NOMO-1 (cell line): ENCODE data around the gene GJB1.
"Not testable (repeated sequence)": the region's sequence is repeated elsewhere in the genome, so short reads cannot be mapped to it uniquely, and the experiment has no call there.

Source experiments
- DNase-seq, 2 experiments: peaks; one replicate each; lab custom pipeline; 2025; ENCODE audit not compliant: unreplicated experiment in 2 of 2; lab: John Stamatoyannopoulos, UW

The GJB1 gene

DNA sequence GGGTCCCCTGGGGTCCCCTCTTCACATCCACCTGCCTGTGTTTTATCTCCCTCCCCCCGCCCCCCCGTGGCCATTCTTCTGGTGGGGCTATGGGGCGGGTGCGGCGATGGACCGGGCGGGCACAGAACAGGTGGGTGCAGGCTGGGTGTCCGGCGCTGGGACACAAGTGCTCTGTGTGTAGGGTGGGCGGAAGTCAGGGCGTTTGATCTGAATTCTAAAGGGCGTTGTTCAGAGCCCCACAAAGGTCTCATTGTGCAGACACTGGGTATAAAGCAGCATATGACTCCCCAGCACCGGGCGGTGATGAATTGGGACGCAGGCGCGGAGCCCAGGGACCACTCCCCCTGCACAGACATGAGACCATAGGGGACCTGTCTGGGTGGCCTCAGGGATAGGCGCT is at the start of gene GJB1:
TSS of gene GJB1 (plus strand) at position 296 of the 400 bp plus-strand sequence. CDS start 484 bp downstream, outside the sequence.
- DNase-seq = no peak

DNA sequence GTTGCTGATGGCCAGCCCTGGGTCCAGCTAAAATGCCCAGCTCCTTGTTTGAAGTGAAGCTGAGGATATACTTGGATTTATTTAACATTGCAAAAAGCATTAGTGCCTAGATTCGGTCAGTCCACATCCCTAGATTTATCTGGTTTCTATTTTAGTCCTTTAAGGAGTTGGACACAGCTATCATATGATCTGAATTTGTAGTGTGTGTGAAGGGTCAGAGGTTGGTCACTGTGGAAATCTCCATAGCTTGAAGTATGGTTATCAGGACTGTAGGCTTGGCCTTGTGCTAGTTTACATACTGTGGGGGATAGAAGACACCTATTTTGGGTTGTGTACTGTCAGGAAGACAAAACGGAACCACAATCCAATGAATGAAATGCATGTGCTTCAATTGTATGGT is 49.6 kb upstream of the GJB1 start:
- DNase-seq = no peak

DNA sequence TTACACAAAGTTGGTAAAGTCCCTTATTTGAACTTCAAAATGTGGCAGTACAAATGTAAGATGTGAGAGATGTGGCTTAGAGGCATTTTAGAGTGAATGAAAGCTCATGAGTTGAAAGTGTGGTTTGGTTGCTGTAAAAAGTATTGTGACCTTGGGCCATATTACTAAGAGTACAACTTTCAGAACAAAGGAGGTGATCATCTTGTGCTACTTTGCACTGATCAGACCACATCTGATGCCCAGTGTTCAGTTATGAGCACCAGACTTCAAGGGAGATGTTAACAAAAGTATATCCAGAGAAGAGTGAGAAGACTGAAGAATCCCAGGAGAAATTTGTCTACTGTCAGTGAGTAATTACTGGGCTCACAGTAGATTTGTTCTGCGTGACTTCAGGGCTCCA is 48.2 kb upstream of the GJB1 start:
- DNase-seq = no peak

DNA sequence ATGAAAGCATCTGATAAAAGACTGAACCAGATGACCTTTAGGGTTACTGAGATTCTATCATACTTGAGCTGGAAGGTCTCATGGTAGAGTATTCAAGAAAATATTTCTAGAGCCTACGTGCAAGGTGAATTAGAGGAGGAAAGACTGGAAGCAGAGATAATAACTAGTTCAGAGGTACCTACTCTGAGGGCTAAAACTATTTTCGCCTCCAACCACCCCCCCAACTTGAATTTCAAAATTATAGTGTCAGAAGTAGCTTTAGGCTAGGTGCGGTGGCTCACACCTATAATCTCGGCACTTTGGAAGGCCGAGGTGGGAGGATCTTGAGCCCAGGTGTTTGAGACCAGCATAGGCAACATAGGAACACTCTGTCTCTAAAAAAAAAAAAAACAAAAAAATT is 47.5 kb upstream of the GJB1 start:
- DNase-seq = no peak

DNA sequence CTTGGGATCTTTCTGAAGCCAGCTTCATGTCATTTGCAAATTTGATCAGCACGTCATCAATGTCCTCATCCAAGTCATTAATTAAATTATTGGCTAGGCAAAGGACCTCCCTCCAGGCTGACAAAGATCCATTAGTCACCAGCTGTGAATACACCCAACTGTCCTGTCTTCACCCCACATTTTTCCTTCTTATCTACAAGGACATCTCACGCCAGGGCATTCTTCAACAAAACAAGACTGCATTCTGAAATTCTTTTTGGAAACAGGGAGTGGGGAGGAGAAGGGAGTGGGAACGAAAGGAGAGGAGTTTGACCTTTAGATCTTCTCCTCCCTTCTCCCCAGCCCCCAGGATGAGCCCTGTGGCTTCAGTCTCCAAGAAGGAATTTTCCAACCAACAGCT is 45.7 kb upstream of the GJB1 start:
- no peak for DNase-seq

DNA sequence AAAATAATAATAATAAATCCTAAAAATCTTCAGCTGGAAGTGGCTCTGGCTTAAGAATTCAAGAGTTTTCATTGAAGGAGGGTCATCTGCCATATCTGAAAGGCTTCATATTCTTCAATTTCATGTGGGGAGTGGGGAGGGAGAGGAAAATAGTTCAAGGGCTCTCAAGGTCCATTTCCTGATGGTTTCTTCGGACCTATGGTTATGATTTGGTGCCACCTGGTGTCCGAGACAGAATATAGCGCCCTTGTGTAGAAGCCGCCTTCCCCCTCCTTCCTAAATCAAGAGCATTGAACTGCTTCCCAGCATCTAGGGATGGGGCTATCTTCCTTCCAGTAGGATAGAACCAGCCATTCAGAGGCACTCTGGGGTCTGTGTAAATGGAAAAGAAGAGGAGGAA is 44.1 kb upstream of the GJB1 start:
- DNase-seq = peak in 1 of 2 experiments; percentile 47

DNA sequence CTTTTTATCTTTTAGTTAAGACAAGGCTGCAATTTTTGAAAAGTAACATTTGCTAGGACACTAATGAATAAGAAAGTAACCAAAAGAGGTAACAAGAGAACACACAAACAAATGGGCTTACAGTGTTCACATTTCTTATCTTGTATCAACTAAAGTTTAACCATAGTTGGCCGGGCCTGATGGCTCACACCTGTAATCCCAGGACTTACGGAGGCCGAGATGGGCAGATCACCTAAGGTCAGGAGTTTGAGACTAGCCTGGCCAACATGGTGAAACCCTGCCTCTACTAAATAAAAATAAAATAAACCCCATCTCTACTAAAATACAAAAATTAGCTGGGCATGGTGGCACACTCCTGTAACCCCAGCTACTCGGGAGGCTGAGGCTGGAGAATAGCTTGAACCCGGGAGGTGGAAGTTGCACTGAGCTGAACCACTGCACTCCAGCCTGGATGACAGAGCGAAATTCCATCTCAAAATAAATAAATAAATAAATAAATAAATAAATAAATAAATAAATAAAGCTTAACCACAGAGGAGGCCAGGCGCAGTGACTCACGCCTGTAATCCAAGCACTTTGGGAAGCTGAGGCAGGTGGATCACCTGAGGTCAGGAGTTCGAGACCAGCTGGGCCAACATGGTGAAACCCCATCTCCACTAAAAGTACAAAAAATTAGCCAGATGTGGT is 42.3 kb upstream of the GJB1 start:
- DNase-seq = not testable (repeated sequence)

DNA sequence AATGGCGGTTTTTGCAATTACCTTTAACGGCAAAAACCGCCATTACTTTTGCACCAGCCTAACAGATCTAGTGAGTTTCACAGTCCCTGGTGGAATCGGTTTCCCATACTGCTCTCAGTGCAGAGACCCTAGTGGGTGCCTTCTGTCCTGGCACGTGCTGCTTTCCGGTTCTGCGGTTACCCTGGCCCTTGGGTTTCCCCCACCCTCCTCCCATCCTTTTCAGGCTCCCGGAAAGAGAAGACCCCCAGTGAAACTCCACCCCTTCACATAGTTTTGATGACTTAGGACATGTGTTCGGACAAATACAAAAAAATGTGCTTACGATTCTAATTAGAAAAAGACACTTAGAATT is 41.5 kb upstream of the GJB1 start:
- DNase-seq = peak in 1 of 2 experiments; percentile 12

DNA sequence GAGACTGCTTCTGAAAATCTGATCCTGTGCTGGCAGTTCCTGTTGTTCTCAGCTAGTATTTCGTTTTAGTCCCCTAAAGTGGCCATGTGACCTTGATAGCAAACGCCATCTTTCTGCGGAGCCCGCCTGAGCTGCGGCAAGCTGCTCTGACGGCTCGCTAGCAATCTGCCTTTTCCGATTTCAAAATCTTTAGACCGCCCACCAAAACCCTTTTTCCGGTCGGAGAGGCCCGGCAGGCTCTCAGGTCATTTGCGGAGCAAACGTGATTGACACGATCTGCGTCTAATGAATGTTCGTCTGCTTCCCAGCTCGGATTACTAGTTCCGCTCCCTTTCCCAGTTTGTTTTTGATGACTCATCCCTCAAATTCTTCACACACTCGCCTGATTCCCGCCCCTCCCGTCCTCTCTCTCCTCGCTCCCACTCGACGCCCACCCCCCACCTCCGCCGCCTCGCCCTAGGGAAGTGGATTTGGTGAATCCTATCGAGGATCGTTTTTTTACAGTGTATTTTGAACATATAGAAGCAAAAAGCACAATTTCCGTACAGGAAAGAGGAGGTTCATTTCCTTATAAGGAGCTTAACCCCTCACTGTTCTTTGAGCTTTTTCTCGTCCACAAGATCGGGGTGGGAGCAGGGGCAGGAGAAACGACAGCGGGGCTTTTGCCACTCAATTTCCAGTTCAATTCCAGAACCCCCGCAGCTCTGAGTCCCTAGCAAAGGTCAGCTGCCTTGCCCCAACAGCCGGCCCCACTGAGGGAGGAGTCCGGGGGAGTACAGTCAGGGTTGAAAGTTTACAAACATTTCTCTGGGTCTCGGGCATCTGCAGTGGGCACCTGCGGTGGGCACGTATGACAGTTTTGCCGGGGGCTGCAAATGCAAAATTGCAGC is 40.9 kb upstream of the GJB1 start:
- DNase-seq = peak; percentile 86 to 92

DNA sequence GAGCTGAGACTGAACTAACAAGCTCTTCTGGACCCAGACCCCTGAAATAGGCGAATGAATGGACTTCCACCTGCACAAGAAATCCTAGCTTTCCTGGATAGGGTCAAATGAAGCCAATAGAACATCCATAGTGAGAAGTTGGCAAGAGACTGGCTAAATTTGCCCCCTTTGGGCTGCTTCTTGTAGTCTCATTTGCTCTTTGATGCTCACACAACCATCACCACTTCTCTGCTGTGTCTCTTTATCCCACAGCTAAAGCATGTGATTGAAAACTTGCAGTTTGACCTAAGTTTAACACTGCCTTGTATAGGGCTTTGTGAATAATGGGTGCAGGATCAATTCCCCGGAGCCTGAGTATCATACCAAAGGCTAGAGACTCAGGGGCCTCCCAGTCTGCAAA is 40.2 kb upstream of the GJB1 start:
- DNase-seq = no peak

DNA sequence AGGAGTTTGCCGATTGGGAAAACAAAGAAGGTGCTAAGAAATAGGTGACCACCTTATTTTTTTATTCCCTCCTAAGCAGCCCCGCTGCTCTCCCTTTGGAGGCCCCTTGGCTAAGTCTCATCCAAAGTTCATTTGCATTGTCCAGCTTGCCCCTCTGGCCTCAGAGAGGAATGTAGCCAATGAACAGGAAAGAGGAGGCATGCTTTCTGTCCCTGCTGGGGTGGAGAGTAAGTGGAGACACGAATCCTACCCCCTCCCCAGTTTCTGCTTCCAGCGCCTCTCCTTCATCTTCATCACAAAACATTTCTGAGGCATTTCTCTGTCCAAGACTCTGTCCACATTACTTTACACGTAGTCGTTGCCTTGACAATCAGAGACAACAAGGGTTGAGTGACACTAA is 39.7 kb upstream of the GJB1 start:
- DNase-seq = no peak

DNA sequence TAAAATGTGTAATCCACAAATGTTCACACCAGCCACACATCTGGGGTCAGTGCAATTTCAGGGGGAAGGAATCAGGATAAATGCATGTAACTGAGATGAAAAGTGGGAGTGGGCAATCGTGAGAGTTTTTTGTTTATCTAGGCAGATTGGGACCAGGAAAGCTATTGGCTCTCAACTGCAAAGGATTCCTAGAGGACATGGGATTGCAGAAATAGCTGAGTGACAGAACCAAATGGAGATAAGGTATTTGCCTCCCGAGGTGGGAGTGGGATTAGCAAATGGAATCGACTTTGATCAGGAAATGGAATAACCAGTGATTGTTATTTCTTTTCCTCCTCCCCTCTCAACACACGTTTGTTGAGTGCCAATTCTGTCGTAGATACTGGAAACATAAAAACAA is 38.9 kb upstream of the GJB1 start:
- DNase-seq = no peak

DNA sequence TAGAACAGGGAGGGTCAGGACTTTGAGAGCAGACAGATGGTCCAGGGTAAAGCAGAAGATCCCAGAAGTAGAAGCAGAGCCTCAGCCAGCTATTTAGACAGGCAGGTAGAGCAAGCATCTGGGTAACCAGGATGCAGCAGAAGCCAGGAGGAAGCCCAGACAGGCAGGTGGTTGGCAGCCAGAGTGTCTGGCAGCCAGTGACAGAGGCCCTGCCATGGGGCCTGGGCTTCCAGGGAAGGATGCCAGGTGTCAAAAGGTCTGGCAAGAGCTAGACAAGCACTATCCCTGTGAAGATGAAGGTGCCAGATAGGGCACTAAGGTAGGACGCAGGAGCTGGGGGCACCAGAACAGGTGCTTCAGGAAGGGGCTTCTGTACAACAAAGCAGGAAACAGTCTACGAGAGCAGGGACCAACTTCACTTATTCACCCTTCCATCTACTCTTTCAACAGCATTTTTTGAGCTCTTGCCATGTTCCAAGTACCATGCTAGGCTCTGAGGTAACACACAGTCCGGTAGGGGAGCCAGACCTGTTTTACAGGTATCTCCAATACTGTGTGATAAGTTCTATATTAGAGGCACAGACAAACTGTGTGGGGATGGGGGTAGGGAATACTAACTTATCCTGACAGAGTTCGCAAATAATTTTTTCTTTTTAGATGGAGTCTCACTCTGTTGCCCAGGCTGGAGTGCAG is 38.1 kb upstream of the GJB1 start:
- DNase-seq = no peak

DNA sequence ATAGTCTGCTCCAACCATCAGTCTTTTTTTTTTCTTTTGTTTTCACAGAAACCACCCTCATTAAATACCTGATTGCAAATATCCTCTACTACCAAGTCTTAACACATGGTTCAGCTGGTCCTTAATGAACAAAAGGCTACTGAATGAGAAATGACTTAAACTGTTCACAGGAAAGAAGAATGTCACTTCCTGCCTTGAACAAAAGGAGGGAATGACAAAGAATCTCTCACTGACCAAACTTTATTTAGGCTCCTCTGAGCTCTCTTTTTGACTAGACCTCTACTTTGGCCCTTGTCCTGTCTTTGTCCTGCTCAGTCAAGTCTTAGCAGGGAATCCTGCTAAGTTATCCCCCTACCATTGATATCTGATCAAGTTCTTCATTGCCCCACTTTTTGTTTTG is 31.8 kb upstream of the GJB1 start:
- DNase-seq = no peak

DNA sequence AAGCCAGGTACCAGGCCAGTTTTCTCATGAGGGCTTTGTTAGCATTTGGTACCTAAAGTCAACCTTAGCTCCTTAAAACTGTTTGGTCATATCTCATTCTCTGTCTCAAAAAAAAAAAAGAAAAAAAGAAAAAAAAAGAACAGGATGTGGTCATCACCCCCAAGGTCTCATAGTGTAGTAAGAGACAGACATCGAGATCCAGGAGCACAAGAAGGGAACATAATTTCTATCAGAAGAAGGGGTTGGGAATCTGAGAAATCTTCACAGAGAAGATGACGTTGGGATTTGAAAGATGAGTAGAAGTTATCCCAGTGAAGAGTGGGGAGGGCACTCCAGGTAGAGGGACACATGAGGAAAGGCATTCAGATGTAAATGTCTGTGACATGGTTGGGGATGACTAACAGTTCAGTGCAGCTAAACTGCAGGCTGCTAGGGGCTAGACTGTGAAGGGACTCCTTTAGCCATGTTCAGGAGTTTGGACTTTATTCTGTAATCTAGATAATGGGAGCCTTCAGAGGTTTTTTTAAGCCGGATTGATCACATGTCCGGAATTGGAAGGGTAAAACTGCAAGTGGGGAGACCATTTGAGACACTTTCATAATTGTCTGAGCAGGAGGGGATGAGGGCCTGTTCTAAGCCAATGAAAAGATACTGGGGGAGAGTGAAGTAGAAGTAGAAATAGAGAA is 26.9 kb upstream of the GJB1 start:
- DNase-seq = peak in 1 of 2 experiments; percentile 8

DNA sequence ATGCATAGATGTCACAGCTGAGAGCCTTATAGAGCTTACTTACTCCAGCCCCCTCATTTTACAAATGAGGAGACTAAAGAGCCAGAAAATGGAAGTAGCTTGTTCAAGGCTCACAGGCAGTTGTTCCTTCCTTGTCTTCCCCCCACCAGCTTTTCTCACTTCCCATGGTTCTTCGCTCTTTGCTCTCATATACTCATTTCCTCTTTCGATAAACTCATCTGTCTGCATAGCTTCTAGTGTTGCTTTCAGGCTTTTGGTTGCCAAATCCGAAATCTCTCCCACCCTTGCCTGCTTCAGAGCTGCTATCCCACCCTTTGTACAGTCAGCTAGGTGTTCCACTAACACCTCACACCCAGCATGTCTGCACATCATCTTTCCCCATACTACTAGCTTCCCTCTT is 25.0 kb upstream of the GJB1 start:
- peak; percentile 58 to 76 for DNase-seq

DNA sequence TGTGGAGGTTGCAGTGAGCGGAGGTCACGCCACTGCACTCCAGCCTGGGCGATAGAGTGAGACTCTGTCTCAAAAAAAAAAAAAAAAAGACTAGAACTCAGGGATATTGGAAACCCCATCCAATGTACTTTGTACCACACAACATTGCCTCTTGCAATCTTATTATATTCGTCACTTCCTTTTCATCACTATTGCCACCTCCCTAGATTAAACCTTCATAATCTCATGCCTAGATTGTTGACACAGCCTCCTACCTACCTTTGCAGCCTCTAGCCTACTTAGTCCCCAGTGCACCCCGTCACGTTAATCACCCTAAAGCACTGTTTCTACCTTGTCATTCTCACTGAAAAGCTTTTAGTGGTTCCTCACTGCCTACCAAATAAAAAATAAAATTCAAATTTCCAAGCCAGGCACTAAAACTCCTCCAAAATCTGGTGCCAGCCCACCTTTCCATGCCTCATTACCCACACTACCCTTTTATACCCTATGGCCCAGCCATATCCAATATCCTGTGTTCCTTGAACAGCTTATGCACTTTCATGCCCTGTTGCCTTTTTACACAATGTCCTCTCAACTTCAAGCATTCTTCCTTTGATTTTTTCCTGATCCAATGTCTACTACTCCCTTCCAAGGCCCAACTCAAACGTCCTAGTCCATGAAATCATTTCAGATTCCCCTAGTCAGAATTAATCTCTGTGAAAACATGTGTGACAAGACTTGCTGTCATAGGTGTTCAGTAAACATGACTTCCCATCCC is 23.6 kb upstream of the GJB1 start:
- no peak for DNase-seq

DNA sequence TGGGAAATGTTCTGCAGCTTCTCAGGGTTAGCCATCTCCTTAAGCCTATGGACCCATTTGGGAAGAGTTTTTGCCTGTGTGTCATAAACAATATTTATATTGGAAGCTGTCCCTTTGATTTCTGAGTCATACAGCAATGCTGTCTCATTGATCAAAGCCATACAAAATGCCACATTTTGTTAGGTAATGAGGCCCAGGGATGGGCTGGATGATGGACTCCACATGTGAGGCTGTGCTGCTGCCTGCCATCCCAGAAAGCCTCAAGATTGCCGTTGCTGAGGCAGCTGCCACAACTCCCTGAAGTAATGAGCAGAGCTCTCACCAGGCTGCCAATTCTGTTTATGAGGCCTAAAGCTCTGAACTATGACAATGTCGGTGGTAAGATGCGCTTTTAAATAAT is 12.2 kb upstream of the GJB1 start:
- no peak for DNase-seq

DNA sequence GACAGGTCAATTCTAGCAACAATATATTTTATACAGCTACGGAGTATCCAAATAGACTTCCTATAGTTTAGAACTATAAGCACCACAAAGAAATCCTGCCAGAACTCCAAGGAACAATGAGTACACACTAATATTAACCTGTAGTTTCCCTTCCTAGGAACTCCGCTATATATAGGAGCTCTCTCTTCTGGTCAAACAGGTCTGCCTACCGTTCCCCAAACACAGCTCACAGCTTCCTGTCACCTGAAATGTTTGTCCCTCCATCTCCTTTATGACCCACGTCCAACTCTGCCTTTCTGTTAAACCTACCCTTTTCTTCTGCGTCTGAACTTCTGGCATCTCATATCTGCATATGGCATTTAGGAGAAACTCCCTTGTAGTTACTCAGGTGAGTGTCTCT is 10.5 kb upstream of the GJB1 start:
- no peak for DNase-seq

DNA sequence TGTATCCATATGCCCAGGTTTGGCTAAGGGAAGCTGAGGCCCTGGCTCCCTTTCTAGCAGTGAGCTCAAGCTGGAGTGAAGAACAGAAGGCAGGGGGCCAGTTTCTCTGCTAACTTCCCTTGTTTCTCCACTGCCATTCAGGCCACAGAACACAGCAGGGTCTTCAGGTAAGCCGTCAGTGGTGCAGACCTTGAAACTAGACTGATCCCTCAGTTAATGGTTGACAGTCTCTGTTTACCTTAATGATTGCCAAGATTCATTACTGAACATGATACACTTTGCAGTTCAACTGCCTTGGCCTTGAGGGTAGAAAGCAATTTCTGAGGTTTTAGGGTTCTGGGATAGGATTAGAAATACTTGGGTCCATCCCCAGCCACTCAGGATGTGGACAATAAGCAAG is 8.9 kb upstream of the GJB1 start:
- DNase-seq = no peak
